Umbilical cord (tissue), 2 donors: ENCODE results near the gene ANP32D. TPM values are rescaled to one million over a fixed set of nuclear protein-coding genes. Genes with fewer than 3 reads are reported as not detected.
A peak's percentile ranks its signal among the peaks of the same experiment; 100 is the strongest.
"Not testable (repeated sequence)": the region's sequence is repeated elsewhere in the genome, so short reads cannot be mapped to it uniquely, and the experiment has no call there.

Source experiments
- DNase-seq: peaks from one replicate; pipeline ENCODE4 v3.0.0-alpha.2; 2015; ENCODE audit warnings: low spot score
- total RNA-seq: library from RNA; depleted of rRNA; stranded (reverse); fragments of >200 nt; gene quantifications from one replicate; pipeline ENCODE4 v1.2.3, GENCODE V29; 2014; ENCODE audit warnings: low replicate concordance; ENCODE audit not compliant: insufficient read depth

Gene ANP32D
- total RNA-seq, 1 donor from 2014 or later = not detected

DNA sequence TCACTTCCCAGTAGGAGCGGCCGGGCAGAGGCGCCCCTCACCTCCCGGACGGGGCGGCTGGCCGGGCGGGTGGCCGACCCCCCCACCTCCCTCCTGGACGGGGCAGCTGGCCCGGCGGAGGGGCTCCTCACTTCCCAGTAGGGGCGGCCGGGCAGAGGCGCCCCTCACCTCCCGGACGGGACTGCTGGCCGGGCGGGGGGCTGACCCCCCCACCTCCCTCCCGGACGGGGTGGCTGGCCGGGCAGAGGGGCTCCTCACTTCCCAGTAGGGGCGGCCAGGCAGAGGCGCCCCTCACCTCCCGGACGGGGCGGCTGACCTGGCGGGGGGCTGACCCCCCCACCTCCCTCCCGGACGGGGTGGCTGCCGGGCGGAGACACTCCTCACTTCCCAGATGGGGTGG is 27.9 kb downstream of the ANP32D start:
- not testable (repeated sequence) for DNase-seq

- peak; percentile 44 for DNase-seq
These were observed 34.5 kb downstream of the ANP32D start for GRCh38 chr12:48506836-48507235.

GRCh38 chr12:48508987-48509386 is 36.6 kb downstream of the ANP32D start:
- DNase-seq = no peak

- no peak for DNase-seq
These were observed 37.8 kb downstream of the ANP32D start for GRCh38 chr12:48510111-48510510.

DNA sequence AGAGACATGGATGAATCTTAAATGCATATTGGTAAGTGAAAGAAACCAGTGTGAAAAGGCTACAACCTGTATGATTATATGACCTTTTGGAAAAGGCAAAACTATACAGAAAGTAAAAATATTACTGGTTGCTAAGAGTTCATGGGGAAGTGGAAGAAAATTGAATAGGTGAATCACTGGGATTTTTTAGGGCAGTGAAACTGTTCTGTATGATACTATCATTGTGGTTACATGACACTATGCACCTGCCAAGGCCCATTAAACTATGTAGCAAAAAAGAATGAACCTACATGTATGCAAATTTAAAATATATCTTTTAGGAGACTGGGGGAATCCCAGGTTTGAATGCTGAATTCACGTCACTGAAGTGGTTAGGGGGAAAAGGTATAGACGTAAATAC is 40.5 kb downstream of the ANP32D start:
- no peak for DNase-seq

DNA sequence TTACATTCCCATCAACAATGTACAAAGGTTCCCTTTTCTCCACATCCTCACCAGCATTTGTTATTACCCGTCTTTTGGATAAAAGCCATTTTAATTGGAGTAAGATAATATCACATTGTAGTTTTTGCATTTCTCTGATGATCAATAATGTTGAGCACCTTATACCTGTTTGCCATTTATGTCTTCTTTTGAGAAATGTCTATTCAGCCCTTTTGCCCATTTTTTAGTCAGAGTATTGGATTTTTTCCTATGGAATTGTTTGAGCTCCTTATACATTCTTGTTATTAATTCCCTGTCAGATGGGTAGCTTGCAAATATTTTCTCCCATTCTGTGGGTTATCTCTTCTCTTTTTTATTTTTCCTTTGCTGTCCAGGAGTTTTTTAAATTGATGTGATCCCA is 42.4 kb downstream of the ANP32D start:
- DNase-seq = no peak

GRCh38 chr12:48520381-48520780 is 48.0 kb downstream of the ANP32D start:
- DNase-seq = not testable (repeated sequence)

Other genes with a start within 250 kb of the ANP32D start
- gene ZNF641, start 121.6 kb upstream of the ANP32D start, total RNA-seq = 61.4 TPM
- gene C12orf54, start 9.9 kb downstream of the ANP32D start, total RNA-seq = not detected
- gene OR8S1, start 53.1 kb downstream of the ANP32D start, total RNA-seq = not detected
- gene LALBA, start 97.5 kb downstream of the ANP32D start, total RNA-seq = not detected
- gene KANSL2, start 209.7 kb downstream of the ANP32D start, total RNA-seq = 64.3 TPM
- gene CCNT1, start 244.1 kb downstream of the ANP32D start, total RNA-seq = 109 TPM